Right lobe of liver (tissue), 6 donors: ENCODE data around the gene SMARCA2. TPM values are rescaled to one million over a fixed set of nuclear protein-coding genes. Genes with fewer than 3 reads are reported as not detected.

Source experiments
- ATAC-seq, 4 donors: fragments of 200-7000 bp; cut with Tn5 transposase; one replicate each; pipeline ENCODE4 v1.9.1; 2020; ENCODE audit warnings: mild to moderate bottlenecking in 4 of 4, moderate library complexity in 4 of 4
- DNase-seq, 3 donors: peaks; one replicate each; pipeline ENCODE4 v3.0.0-alpha.2; 2020
- H3K27ac ChIP-seq, 3 donors: fragments of 200-600 bp; one replicate each; pipeline ENCODE4 v1.8.0; 2022
- H3K27me3 ChIP-seq, 2 donors: fragments of 200-600 bp; one replicate each; pipeline ENCODE4 v1.8.0; 2022
- H3K36me3 ChIP-seq, 4 donors: fragments of 200-600 bp; sonication (generic) in 1 of 4; one replicate each; pipeline versions ENCODE4 v1.5.1 to v1.8.0; 2017 to 2022; ENCODE audit warnings: control low read depth in 1 of 4
- H3K4me1 ChIP-seq, 4 donors: fragments of 200-600 bp; sonication (generic) in 1 of 4; one replicate each; pipeline versions ENCODE4 v1.5.1 to v1.8.0; 2017 to 2022; ENCODE audit warnings: control low read depth in 1 of 4
- H3K4me3 ChIP-seq, 3 donors: fragments of 200-600 bp; one replicate each; pipeline ENCODE4 v1.8.0; 2022
- H3K9me3 ChIP-seq, 4 donors: fragments of 200-600 bp; sonication (generic) in 1 of 4; one replicate each; pipeline versions ENCODE4 v1.5.1 to v1.8.0; 2017 to 2022; ENCODE audit warnings: control low read depth in 1 of 4
- POLR2A ChIP-seq: fragments of 450-650 bp; IDR thresholded peaks from one replicate; pipeline ENCODE4 v1.6.1; 2017; ENCODE audit warnings: antibody characterized with exemption, mild to moderate bottlenecking
- WGBS: methylation state at CpG from one replicate; pipeline ENCODE4 v1.1.6; 2018; ENCODE audit warnings: low coverage, low lambda C conversion rate; ENCODE audit not compliant: insufficient coverage; ENCODE audit errors: missing lambda C conversion rate; 5-methylcytosine and 5-hydroxymethylcytosine counted together
- intact Hi-C, 2 donors: fragments of 100-400 bp; cut with DNase I; formaldehyde crosslinking; loops; one replicate each; pipeline versions ENCODE4 v1.11.2 to v1.14.1; 2022
- total RNA-seq, 6 experiments: library from RNA; depleted of rRNA in 2 of 6; stranded (reverse); fragments of >200 nt in 2 of 6; fragmentation: NEBNext Ultra II Directional in 3 of 6; extraction: Animal tissue kit (Norgen Biotek cat#: 25700) in 3 of 6; gene quantifications; one replicate each; pipeline versions ENCODE4 v1.1.0 to v1.2.4, GENCODE V29; 2016 to 2023
- TF ChIP-seq, protein P1 (sequence below), 4 donors: fragments of 200-600 bp in 3 of 4; fragments of 450-650 bp in 1 of 4; IDR thresholded peaks; one replicate each; pipeline versions ENCODE4 v1.5.1 to v1.8.0; 2016 to 2022; ENCODE audit warnings: antibody characterized with exemption in 4 of 4, mild to moderate bottlenecking in 2 of 4
- donor health status: DM: no; HTN: yes; CAD: no.
- donor health status: DM: no; HTN: no; CAD: no.
- donor health status: DM: no; HTN: no; CAD: no.
- donor health status: DM: no; HTN: yes; CAD: no.
- donor health status: DM: no; HTN: yes; CAD: no.

SMARCA2 gene
- total RNA-seq, 6 experiments from 2014 or later, result 46.2 to 97.8 (median 62.4) TPM

DNA sequence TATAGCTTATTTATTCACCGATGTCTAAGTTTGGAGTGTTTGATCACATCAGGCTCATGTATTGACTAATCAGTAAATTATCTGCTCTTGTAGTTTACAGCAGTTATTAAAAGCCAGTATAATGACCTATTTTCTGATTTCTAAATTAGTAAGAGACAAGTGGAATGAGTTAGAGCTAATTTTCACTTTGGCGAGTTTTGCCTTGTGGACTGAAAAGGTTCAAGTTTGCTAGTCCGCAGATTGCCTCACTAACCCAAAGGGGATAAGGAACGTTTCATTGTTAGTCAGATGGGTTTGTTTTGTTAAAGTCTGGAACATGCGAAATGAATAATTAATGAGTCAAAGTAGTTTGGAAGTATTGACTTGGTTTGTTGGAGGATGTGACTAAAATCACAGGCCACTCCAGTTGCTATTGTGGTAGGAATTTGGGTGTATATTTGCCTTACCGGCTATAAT is 40.1 kb downstream of the SMARCA2 start:
- no peak overlapping the region for H3K4me3 ChIP-seq
- intact Hi-C loops, result no loop called here
- DNase-seq (no peak), ATAC-seq (no peak)
- WGBS, result 78% methylated on average over 6 of the region's 6 CpGs
- H3K4me1 ChIP-seq, result no peaks in the 10 kb centered on the region
- no peaks in the 10 kb centered on the region for H3K27me3 ChIP-seq
- TF ChIP-seq, protein P1, sequence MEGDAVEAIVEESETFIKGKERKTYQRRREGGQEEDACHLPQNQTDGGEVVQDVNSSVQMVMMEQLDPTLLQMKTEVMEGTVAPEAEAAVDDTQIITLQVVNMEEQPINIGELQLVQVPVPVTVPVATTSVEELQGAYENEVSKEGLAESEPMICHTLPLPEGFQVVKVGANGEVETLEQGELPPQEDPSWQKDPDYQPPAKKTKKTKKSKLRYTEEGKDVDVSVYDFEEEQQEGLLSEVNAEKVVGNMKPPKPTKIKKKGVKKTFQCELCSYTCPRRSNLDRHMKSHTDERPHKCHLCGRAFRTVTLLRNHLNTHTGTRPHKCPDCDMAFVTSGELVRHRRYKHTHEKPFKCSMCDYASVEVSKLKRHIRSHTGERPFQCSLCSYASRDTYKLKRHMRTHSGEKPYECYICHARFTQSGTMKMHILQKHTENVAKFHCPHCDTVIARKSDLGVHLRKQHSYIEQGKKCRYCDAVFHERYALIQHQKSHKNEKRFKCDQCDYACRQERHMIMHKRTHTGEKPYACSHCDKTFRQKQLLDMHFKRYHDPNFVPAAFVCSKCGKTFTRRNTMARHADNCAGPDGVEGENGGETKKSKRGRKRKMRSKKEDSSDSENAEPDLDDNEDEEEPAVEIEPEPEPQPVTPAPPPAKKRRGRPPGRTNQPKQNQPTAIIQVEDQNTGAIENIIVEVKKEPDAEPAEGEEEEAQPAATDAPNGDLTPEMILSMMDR (IDR thresholded peaks at IDR 0.05), result no peak
- TF ChIP-seq POLR2A, result no peak
- no peaks in the 10 kb centered on the region for H3K9me3 ChIP-seq
- no peak overlapping the region for H3K27ac ChIP-seq
- H3K36me3 ChIP-seq, result peaks cover 0 to 59% (median 10%) of the 10 kb centered on the region in 4 donors

DNA sequence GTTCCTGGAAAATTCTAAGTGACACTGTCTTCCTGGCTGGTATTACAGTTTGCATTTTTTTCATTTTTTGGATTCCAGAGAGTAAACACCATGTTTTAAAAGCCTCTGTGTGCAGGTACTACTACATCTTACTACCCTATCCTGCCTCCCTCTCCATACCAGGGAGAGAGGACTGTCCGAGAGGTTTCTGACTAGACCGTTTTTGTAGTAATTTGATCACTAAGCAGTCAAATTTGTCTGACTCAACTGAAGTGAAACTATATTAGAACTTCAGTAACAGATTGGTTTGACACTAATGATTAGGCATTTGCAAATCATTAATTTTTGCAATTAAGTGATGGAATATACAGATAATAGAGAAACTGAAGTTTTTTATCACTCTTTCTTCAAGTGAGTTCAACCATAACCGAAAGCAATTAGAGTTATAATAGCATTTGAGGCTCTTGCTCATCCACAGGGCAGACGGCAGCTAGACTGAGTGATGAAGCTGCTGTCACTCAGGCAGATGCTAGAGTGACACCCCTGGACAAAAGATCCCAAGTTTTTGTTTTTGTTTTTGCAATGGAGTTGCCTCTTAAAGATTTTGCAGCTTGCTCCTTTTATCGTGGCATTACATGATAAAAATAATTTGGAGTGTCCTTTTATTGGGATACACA is 44.3 kb downstream of the SMARCA2 start:
- ATAC-seq (no peak), DNase-seq (no peak)
- Histone ChIP-seq H3K4me3 (no peak overlapping the region), H3K36me3 (peaks cover 0 to 84% (median 22%) of the 10 kb centered on the region in 4 donors), H3K27me3 (no peaks in the 10 kb centered on the region), H3K9me3 (no peaks in the 10 kb centered on the region), H3K4me1 (no peaks in the 10 kb centered on the region), H3K27ac (no peak overlapping the region)
- TF ChIP-seq, protein P1 (IDR thresholded peaks at IDR 0.05), result no peak
- no peak for TF ChIP-seq POLR2A
- intact Hi-C loops, result no loop called here
- WGBS, result 95% methylated on average over 5 of the region's 5 CpGs

DNA sequence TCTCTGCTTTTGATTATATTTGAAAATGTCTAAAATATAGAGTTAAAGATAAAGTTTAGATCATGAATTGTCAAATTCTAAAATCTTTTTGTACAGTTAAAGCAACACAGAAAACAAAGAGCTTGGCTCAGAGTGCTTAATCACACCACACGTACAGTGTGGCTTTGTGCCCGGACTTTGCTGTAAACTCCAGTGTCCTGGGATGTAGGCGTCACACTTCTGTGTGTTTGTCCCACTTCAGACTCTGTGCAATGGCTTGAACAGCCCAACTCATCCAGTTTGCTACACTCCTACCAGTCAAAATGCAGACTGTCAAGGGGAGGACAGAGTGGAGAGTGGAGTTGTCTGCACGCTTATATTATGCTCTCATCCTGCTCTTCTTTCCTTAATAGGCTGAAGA is 45.3 kb downstream of the SMARCA2 start:
- no peaks in the 10 kb centered on the region for H3K9me3 ChIP-seq
- no peak overlapping the region for H3K27ac ChIP-seq
- intact Hi-C loops, result no loop called here
- no peak for DNase-seq
- WGBS, result 93% methylated on average over 3 of the region's 4 CpGs
- no peaks in the 10 kb centered on the region for H3K4me1 ChIP-seq
- no peak for ATAC-seq
- TF ChIP-seq, protein P1 (IDR thresholded peaks at IDR 0.05), result no peak
- TF ChIP-seq POLR2A, result no peak
- H3K27me3 ChIP-seq, result no peaks in the 10 kb centered on the region
- H3K36me3 ChIP-seq, result peaks cover 0 to 82% (median 23%) of the 10 kb centered on the region in 4 donors
- H3K4me3 ChIP-seq, result no peak overlapping the region

DNA sequence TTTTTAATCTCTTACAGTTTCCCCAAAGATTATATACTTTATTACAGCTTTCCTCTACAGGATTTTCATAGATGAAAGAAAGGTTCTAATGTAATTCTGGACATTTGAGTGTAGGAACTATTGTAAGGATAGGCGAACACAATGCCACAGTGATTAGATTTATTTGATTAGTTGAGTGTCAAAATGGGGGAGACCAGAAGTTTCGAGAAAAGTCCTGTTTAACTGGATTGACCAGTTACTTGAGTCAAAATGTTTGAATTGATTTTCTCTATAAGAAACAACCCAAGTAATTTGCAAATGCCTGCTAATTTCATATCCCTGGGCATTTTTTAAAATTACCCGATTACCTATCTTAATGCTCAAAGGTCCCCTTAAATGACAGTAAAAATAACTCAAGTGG is 50.6 kb downstream of the SMARCA2 start:
- no peak overlapping the region for H3K27ac ChIP-seq
- DNase-seq (no peak), ATAC-seq (no peak)
- H3K27me3 ChIP-seq, result no peaks in the 10 kb centered on the region
- H3K4me3 ChIP-seq, result no peak overlapping the region
- 90% methylated on average over 3 of the region's 3 CpGs for WGBS
- no peaks in the 10 kb centered on the region for H3K4me1 ChIP-seq
- no peaks in the 10 kb centered on the region for H3K9me3 ChIP-seq
- intact Hi-C loops, result no loop called here
- H3K36me3 ChIP-seq, result peaks cover 0 to 59% (median 9%) of the 10 kb centered on the region in 4 donors
- TF ChIP-seq, protein P1 (IDR thresholded peaks at IDR 0.05), result no peak
- no peak for TF ChIP-seq POLR2A
